Activated naive CD8-positive, alpha-beta T cell treated with anti-CD3 and anti-CD28 coated beads for 36 hours (primary cell): ENCODE measurements around the gene NPAS3. TPM values are rescaled to one million over a fixed set of nuclear protein-coding genes. Genes with fewer than 3 reads are reported as not detected.

Experiments
- DNase-seq: peaks from one replicate; pipeline ENCODE4 v3.0.0; 2021
- H3K27ac Mint-ChIP-seq: one replicate; pipeline ENCODE4 v1.8.0; 2022; ENCODE audit warnings: mild to moderate bottlenecking, moderate library complexity, mixed read lengths
- H3K27me3 Mint-ChIP-seq: one replicate; pipeline ENCODE4 v1.8.0; 2022; ENCODE audit warnings: mild to moderate bottlenecking, mixed read lengths
- H3K36me3 Mint-ChIP-seq: one replicate; pipeline ENCODE4 v1.8.0; 2021; ENCODE audit warnings: mild to moderate bottlenecking, mixed read lengths
- H3K4me1 Mint-ChIP-seq: one replicate; pipeline ENCODE4 v1.8.0; 2021; ENCODE audit warnings: mixed read lengths
- H3K4me3 Mint-ChIP-seq: one replicate; pipeline ENCODE4 v1.8.0; 2022; ENCODE audit warnings: mild to moderate bottlenecking, moderate library complexity, mixed read lengths
- H3K9me3 Mint-ChIP-seq: one replicate; pipeline ENCODE4 v1.8.0; 2022; ENCODE audit warnings: mixed read lengths
- total RNA-seq, 2 experiments: library from RNA; stranded (reverse); gene quantifications; one replicate each; pipeline ENCODE4 v1.2.3, GENCODE V29; 2021

NPAS3 gene
- total RNA-seq, 2 experiments from 2014 or later, result not detected

- Mint-ChIP-seq H3K36me3 (no peaks in the 10 kb centered on the region), H3K4me1 (no peaks in the 10 kb centered on the region), H3K27ac (no peak overlapping the region), H3K9me3 (no peaks in the 10 kb centered on the region), H3K4me3 (no peak overlapping the region), H3K27me3 (peaks cover 5% of the 10 kb centered on the region)
- DNase-seq, result no peak
These were observed 623.0 kb downstream of the NPAS3 start for GRCh38 chr14:33561488-33562175.

DNA sequence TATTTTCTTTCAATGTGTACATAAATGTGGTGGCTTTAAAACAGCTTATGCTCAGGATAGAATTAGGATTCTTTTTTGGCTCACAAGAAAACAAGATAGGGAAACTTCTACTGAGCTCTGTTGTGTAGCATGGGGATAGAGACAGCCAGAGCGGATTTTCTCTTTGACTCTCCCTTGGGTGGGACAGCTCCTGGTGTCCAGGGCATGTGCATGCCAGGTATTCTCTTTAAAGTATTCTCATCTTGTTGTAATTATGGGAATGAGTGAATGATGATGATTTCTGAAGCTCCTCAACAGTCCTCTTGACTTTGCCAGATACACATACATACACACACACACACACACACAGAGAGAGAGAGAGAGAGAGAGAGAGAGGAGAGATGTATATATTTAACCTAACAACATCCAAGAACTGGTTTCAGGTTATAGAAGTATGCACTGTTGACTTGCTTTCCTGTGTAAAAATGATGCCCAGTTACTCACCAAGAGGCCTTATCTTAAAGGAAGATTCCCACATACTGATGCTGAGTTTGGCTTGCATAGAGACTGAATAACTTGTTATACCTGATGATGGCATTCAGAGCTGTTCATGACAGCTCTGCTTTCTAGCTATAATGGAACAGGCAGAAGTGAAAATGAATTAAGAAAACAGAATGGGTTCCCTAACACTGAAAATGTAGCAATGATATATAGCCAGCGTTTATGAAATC lies 624.7 kb downstream of the NPAS3 start:
- Mint-ChIP-seq H3K4me3 (no peak overlapping the region), H3K36me3 (no peaks in the 10 kb centered on the region), H3K27me3 (peaks cover under 1% of the 10 kb centered on the region), H3K9me3 (no peaks in the 10 kb centered on the region), H3K27ac (no peak overlapping the region), H3K4me1 (no peaks in the 10 kb centered on the region)
- DNase-seq, result no peak

DNA sequence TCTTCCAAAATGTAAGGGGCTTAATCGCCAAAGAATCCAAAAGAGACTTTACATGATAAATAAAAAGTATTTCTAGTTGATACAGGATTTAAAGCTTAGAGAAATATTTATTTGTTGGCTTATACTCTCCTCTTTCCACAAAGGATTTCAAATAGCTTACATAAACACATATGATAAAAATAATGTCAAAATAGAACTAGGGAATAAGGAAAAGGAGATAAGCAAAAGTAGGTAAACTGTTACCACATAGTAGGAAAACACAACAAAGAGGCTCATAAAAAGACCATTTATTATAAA lies 625.2 kb downstream of the NPAS3 start:
- Mint-ChIP-seq H3K36me3 (no peaks in the 10 kb centered on the region), H3K4me3 (no peak overlapping the region), H3K9me3 (no peaks in the 10 kb centered on the region), H3K27me3 (no peaks in the 10 kb centered on the region), H3K4me1 (no peaks in the 10 kb centered on the region), H3K27ac (no peak overlapping the region)
- no peak for DNase-seq

GRCh38 chr14:33564774-33565630 lies 626.3 kb downstream of the NPAS3 start:
- no peak for DNase-seq
- no peaks in the 10 kb centered on the region for H3K27me3 Mint-ChIP-seq
- H3K27ac Mint-ChIP-seq, result no peak overlapping the region
- no peaks in the 10 kb centered on the region for H3K36me3 Mint-ChIP-seq
- no peaks in the 10 kb centered on the region for H3K9me3 Mint-ChIP-seq
- no peak overlapping the region for H3K4me3 Mint-ChIP-seq
- no peaks in the 10 kb centered on the region for H3K4me1 Mint-ChIP-seq

DNA sequence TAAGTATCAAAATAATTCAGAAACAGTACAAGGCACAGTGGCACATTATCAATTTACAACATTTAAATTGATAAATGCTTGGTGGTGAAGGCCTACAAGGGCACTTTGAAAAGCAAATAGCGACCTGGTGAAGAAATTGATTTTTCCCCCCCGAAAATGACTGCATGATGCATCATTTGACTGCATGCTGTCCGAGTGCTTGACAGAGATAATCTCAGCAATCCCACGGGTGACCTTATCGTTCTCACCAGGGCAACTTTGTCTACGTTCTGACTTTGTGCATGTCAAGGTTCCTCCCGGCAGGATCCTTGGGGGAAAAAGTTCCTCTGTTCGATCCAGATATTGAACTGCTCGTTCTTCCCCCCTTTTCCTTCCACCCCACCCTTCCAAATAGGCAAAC lies 627.4 kb downstream of the NPAS3 start:
- H3K36me3 Mint-ChIP-seq, result no peaks in the 10 kb centered on the region
- DNase-seq, result no peak
- no peaks in the 10 kb centered on the region for H3K27me3 Mint-ChIP-seq

DNA sequence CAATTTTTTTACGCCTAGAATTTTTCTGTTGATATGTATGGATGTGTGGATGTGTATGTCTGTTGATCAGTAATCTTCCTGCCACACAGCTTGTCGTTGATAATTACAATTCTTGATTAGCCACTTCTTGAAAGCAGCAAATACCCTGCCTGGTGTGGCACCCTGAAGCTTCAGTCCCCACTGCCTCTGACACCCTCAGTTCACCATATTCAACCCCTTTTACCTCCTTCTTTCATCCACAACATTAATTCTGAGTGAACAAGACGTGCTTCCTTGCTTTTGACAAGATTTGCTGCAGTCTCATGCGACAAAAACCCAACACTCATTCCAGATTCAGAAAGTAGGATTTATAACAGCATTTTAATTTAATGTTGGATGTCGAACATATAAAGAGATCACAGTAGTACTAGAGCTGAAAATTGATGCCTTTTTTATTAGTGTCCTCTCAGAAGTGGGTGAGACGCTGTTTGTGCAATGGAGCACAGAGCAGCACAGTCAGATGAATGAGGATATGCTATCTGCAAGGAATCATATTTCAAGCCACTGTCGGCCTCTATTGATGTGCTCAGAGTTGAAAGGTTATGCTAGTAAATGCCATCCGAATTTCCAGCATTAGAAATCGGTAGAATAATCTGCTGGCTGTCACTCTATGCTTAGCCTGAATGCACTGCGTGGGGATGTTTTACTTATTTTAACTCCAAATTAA lies 628.5 kb downstream of the NPAS3 start:
- no peaks in the 10 kb centered on the region for H3K9me3 Mint-ChIP-seq
- H3K4me3 Mint-ChIP-seq, result no peak overlapping the region
- no peaks in the 10 kb centered on the region for H3K27me3 Mint-ChIP-seq
- H3K4me1 Mint-ChIP-seq, result no peaks in the 10 kb centered on the region
- DNase-seq, result no peak
- no peak overlapping the region for H3K27ac Mint-ChIP-seq
- H3K36me3 Mint-ChIP-seq, result no peaks in the 10 kb centered on the region

More for the DNA sequence above, 627.4 kb downstream of the NPAS3 start:
- H3K9me3 Mint-ChIP-seq, result no peaks in the 10 kb centered on the region
- H3K4me3 Mint-ChIP-seq, result no peak overlapping the region
- H3K4me1 Mint-ChIP-seq, result no peaks in the 10 kb centered on the region
- no peak overlapping the region for H3K27ac Mint-ChIP-seq

GRCh38 chr14:33567731-33568130 lies 629.1 kb downstream of the NPAS3 start:
- Mint-ChIP-seq H3K9me3 (no peaks in the 10 kb centered on the region), H3K4me3 (no peak overlapping the region), H3K27ac (no peak overlapping the region), H3K27me3 (no peaks in the 10 kb centered on the region), H3K4me1 (no peaks in the 10 kb centered on the region), H3K36me3 (no peaks in the 10 kb centered on the region)
- DNase-seq, result no peak

- Mint-ChIP-seq H3K27me3 (no peaks in the 10 kb centered on the region), H3K4me3 (no peak overlapping the region), H3K4me1 (no peaks in the 10 kb centered on the region), H3K36me3 (no peaks in the 10 kb centered on the region), H3K9me3 (no peaks in the 10 kb centered on the region), H3K27ac (no peak overlapping the region)
- DNase-seq, result no peak
These were observed 630.4 kb downstream of the NPAS3 start for GRCh38 chr14:33568935-33569579.

- DNase-seq, result no peak
- Mint-ChIP-seq H3K36me3 (no peaks in the 10 kb centered on the region), H3K4me1 (no peaks in the 10 kb centered on the region), H3K27me3 (no peaks in the 10 kb centered on the region), H3K9me3 (no peaks in the 10 kb centered on the region), H3K27ac (no peak overlapping the region), H3K4me3 (no peak overlapping the region)
These were observed 631.4 kb downstream of the NPAS3 start for GRCh38 chr14:33569821-33570687.

DNA sequence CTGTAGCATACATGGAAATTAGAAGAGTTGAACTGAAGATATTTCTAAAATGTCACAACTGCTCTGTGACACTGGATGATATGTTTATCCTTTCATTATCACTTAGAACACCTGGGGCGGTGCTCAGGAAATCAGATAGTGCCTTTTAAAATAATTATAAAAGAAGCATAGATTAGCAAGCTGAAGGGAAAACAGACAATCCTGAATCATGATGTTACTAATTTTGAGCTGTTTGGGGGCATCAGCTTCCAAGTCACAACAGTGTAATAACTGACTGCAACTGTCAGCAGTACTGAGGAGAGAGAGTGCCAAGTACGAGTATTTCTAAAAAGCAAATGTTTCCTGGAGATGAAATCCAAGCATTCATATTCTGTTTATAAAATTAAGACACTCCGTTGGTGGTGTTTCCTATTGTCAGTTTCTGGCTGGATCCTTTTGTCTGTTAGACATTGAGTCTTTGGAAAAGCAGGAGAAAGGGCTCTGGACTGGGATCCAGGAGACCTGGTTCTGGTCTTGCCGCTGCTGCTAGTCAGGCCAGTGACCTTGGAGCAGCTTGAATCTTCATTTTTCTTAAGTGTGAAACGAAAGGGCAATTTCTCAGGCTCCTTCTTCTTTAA lies 632.1 kb downstream of the NPAS3 start:
- Mint-ChIP-seq H3K27me3 (no peaks in the 10 kb centered on the region), H3K4me3 (no peak overlapping the region), H3K4me1 (no peaks in the 10 kb centered on the region), H3K27ac (no peak overlapping the region), H3K36me3 (no peaks in the 10 kb centered on the region), H3K9me3 (no peaks in the 10 kb centered on the region)
- DNase-seq, result no peak

DNA sequence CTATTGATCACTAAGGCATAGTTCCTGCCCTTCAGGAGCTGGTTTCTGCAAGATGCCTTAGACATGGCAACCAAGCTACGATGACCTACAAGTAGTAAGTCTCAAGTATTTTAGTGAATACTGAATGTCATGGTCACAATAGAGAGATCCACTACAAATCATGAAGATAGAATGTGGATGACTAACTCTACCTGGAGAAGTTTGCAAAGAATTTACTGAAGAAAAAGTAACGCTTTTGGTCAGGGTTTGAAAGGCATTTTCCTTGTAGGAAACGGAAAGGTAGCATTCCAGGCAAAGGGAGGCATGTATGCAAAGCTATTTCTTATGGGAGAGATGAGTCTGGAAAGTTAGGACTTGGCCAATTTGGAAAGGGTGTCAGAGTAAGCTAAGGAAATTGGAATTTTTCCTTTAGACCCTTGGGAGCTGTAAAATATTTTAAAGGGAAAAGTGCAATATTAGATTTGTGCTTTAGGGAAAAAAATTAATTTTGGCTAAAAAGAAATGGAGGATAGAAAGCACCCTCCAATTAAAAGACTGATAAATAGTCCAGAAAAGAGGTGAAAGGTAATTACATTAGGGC lies 634.7 kb downstream of the NPAS3 start:
- Mint-ChIP-seq H3K9me3 (no peaks in the 10 kb centered on the region), H3K27ac (no peak overlapping the region), H3K4me1 (no peaks in the 10 kb centered on the region), H3K36me3 (no peaks in the 10 kb centered on the region), H3K27me3 (no peaks in the 10 kb centered on the region), H3K4me3 (no peak overlapping the region)
- DNase-seq, result no peak

- H3K27me3 Mint-ChIP-seq, result no peaks in the 10 kb centered on the region
- DNase-seq, result no peak
- no peaks in the 10 kb centered on the region for H3K4me1 Mint-ChIP-seq
- no peaks in the 10 kb centered on the region for H3K9me3 Mint-ChIP-seq
- no peak overlapping the region for H3K27ac Mint-ChIP-seq
- no peaks in the 10 kb centered on the region for H3K36me3 Mint-ChIP-seq
- H3K4me3 Mint-ChIP-seq, result no peak overlapping the region
These were observed 637.3 kb downstream of the NPAS3 start for GRCh38 chr14:33576014-33576413.

DNA sequence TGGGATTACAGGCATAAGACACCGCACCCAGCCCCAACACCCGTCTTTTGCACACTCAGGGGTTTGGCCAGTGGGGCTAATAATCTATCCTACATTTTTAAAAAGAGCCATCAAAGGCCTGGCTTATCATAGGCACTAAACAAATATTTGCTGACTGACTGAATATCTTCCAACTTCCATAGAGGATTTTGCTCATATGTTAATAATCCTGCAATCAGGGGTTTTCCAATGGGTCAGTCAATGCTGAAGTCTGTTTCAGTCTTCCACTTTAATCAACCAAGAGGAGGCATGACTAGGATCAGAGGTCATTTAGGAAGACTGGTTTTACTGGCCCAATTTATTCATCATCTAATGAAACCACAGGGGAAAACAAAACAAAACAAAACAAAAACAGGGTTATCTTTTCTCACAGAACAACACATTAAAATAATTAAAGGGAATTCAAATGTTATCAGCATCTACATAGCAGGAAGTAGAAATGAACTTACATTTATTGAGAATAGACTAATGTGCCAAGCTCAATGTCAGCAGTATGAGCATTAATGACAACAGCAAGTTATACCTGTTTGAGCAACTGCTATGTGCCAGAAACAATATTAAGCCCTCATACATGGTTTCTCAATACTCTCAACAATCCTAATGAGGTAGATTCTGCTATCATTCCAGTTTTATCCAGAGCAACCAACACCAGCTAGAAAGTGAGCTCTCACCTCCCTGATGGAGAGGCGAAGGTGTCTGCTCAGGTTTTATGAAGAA lies 640.0 kb downstream of the NPAS3 start:
- H3K9me3 Mint-ChIP-seq, result no peaks in the 10 kb centered on the region
- no peak overlapping the region for H3K4me3 Mint-ChIP-seq
- DNase-seq, result no peak
- H3K27me3 Mint-ChIP-seq, result no peaks in the 10 kb centered on the region
- H3K4me1 Mint-ChIP-seq, result no peaks in the 10 kb centered on the region
- H3K36me3 Mint-ChIP-seq, result no peaks in the 10 kb centered on the region
- no peak overlapping the region for H3K27ac Mint-ChIP-seq
